HG02885 (cell line): ENCODE results near the gene CYYR1.

Experiments
- ATAC-seq: cut with Tn5 transposase; IDR thresholded peaks from one replicate; pipeline ENCODE4 v1.9.1; 2021; ENCODE audit warnings: mild to moderate bottlenecking; ENCODE audit not compliant: unreplicated experiment, poor library complexity

CYYR1 gene

GRCh38 chr21:26572702-26573381 lies at the start of gene CYYR1:
CYYR1 (minus strand) TSS chr21:26573286; CDS start chr21:26572940, 346 bp downstream.
- no peak for ATAC-seq

GRCh38 chr21:26617176-26617575 lies 44.1 kb upstream of the CYYR1 start:
- no peak for ATAC-seq

GRCh38 chr21:26614251-26614650 lies 41.2 kb upstream of the CYYR1 start:
- ATAC-seq, result no peak

GRCh38 chr21:26599261-26599660 lies 26.2 kb upstream of the CYYR1 start:
- no peak for ATAC-seq

GRCh38 chr21:26597981-26598380 lies 24.9 kb upstream of the CYYR1 start:
- no peak for ATAC-seq

GRCh38 chr21:26597031-26597430 lies 23.9 kb upstream of the CYYR1 start:
- ATAC-seq, result no peak

GRCh38 chr21:26595971-26596370 lies 22.9 kb upstream of the CYYR1 start:
- no peak for ATAC-seq

- ATAC-seq, result no peak
Measured at GRCh38 chr21:26593800-26594199, 20.7 kb upstream of the CYYR1 start.

GRCh38 chr21:26591543-26591942 lies 18.5 kb upstream of the CYYR1 start:
- no peak for ATAC-seq

GRCh38 chr21:26588446-26588845 lies 15.4 kb upstream of the CYYR1 start:
- no peak for ATAC-seq

- ATAC-seq, result no peak
Measured at GRCh38 chr21:26587736-26588201, 14.7 kb upstream of the CYYR1 start.

GRCh38 chr21:26583769-26584168 lies 10.7 kb upstream of the CYYR1 start:
- no peak for ATAC-seq

- ATAC-seq, result no peak
Measured at GRCh38 chr21:26581818-26582217, 8.7 kb upstream of the CYYR1 start.

- ATAC-seq, result no peak
Measured at GRCh38 chr21:26572076-26572701, 897 bp downstream of the CYYR1 start.

GRCh38 chr21:26570203-26570602 lies 2.9 kb downstream of the CYYR1 start:
- ATAC-seq, result no peak

GRCh38 chr21:26565546-26565945 lies 7.5 kb downstream of the CYYR1 start:
- no peak for ATAC-seq

- ATAC-seq, result no peak
Measured at GRCh38 chr21:26565111-26565510, 8.0 kb downstream of the CYYR1 start.

GRCh38 chr21:26563856-26564503 lies 9.1 kb downstream of the CYYR1 start:
- no peak for ATAC-seq

GRCh38 chr21:26560612-26561011 lies 12.5 kb downstream of the CYYR1 start:
- ATAC-seq, result no peak

GRCh38 chr21:26559099-26559498 lies 14.0 kb downstream of the CYYR1 start:
- ATAC-seq, result no peak

- no peak for ATAC-seq
Measured at GRCh38 chr21:26557106-26557505, 16.0 kb downstream of the CYYR1 start.
